GM19035 (cell line): ENCODE data around the gene IL17RD.

ENCODE experiments used
- ATAC-seq: cut with Tn5 transposase; IDR thresholded peaks from one replicate; pipeline ENCODE4 v1.9.1; 2021; ENCODE audit not compliant: unreplicated experiment

The IL17RD gene

GRCh38 chr3:57131210-57131588, 34.0 kb downstream of the IL17RD start:
- ATAC-seq, result no peak

GRCh38 chr3:57130571-57131209, 34.5 kb downstream of the IL17RD start:
- ATAC-seq, result no peak

GRCh38 chr3:57128826-57129667, 36.1 kb downstream of the IL17RD start:
- ATAC-seq, result no peak

GRCh38 chr3:57127891-57128518, 37.1 kb downstream of the IL17RD start:
- no peak for ATAC-seq

GRCh38 chr3:57126244-57126643, 38.9 kb downstream of the IL17RD start:
- ATAC-seq, result no peak

DNA sequence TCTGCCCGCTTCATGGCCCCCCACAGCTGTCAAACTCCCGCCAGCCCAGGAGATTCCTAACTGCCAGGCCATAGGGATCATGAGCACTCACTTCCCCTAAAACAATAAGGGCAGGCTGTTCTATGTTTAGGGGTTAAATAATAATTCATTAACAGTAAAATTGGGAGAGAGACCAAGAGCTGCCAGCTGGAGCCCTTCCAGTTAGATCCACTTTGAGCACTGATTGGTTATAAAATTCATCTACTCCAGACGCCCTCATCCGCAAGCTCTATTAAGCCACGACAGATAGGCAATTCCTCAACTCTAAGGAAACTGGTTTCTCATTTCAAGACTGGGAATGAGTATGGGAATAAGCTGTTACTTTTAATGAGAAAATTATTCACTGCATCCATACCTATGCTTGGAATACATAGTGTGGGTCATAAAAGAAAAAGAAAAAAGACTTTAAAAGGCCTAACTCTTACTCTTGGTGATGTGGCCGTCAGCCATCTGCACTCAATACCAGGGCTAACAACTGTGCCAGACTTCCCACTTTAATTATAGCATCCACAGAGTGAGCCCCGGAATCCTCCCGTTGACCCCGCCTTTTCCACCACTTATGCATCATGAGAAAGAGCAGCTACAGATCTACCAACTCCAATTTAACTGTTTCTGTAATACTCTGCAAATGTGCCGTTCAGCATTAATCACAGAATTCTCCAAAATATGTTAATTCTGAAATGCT, 44.5 kb downstream of the IL17RD start:
- ATAC-seq, result no peak

GRCh38 chr3:57120040-57120439, 45.1 kb downstream of the IL17RD start:
- no peak for ATAC-seq

DNA sequence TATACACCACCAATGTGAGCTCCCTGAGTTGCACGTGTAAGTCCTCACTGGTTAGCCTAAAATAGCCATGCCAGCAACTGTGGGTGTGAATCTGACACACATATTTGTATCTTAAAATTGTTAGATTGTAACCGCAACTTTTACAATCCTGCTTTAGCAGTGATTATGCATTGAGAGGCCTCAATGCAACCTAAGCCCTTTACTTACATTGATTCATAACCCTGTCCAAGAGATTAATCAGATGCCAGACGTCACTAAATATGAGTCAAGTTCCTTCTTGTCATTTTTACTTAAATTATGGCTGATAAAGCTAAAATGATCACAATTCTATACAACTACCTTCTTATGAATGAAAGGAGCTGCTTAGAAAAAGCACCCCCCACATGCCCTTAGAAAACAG, 46.9 kb downstream of the IL17RD start:
- no peak for ATAC-seq

DNA sequence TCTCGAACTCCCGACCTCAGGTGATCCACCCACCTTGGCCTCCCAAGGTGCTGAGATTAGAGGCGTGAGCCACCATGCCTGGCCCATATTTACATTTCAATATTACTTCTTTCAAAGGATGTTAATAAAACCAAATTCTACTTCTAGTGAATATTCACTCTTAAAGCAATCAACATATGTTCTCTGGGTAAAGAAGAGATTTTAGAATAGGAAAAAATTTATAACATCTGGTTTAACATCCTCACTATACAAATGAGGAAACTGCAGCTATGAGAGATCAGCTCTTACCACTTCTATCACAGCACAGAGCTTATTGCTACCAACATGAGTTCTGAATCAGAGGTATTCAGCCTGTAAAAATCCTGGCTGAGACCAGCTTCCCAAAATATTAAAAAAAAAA, 48.7 kb downstream of the IL17RD start:
- no peak for ATAC-seq

GRCh38 chr3:57112206-57112605, 52.9 kb downstream of the IL17RD start:
- ATAC-seq, result no peak

- no peak for ATAC-seq
Measured at GRCh38 chr3:57110798-57111197, 54.4 kb downstream of the IL17RD start.

DNA sequence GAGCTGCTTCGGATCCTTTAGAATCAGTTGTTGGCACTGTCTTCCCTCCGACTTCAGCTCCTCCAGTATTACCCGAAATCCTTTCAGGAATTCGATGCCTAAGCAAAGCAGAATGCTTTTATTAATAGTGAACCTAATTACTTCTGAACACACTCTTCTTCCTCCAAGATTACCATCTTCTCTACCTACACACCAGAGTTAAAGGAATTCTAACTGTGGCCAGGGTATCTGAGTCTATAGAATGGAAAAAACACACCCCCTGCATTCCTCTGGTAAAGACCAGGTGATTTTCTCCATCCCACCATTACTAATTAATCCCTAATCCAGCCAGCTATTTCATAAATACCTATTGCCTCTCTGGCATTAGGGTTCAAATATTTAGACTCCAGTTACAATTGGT, 54.9 kb downstream of the IL17RD start:
- ATAC-seq, result no peak

- no peak for ATAC-seq
Measured at GRCh38 chr3:57109437-57110199, 55.5 kb downstream of the IL17RD start.

DNA sequence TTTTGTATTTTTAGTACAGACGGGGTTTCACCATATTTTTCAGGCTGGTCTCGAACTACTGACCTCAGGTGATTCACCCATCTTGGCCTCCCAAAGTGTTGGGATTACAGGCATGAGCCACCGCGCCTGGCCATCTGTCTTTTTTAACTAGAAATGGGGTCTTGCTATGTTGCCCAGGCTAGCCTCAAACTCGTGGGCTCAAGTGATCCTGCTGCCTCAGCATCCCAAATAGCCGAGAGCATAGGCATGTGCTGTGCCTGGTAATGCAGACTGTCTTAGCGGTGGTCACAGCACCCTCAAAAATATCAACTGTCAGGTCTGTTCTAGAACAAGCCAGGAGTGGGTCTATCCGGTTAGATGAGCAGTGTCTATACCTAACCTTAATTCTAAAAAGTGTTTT, 56.5 kb downstream of the IL17RD start:
- no peak for ATAC-seq

- no peak for ATAC-seq
Measured at GRCh38 chr3:57105585-57105984, 59.6 kb downstream of the IL17RD start.

- ATAC-seq, result no peak
Measured at GRCh38 chr3:57100046-57100695, 65.0 kb downstream of the IL17RD start.

- ATAC-seq, result no peak
Measured at GRCh38 chr3:57098418-57099310, 66.5 kb downstream of the IL17RD start.

- ATAC-seq, result no peak
Measured at GRCh38 chr3:57097536-57097935, 67.6 kb downstream of the IL17RD start.

DNA sequence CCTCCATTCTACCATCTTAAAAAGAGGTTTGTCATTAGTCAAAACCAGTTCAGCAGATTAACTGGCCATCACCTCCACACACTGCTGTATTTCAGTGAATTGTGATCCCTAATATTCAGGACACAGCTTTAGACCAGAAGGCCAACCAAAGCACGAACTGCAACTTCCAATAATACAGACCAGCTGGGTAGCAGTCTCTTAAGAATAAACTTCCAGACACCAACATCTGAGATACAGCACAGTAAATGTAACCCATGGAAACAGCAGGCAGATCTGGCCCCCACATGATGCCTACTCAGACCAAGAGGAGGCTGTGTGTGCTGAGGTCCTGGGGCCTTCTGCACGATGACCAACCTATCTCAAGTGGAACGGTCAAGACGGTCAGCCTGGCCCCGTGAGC, 69.8 kb downstream of the IL17RD start:
- no peak for ATAC-seq
